Epithelial cell of umbilical artery (primary cell): ENCODE data around the gene RNF217. TPM values are rescaled to one million over a fixed set of nuclear protein-coding genes. Genes with fewer than 3 reads are reported as not detected.

Experiments used
- total RNA-seq: library from RNA; depleted of rRNA; stranded (reverse); fragments of >200 nt; gene quantifications from 2 replicates; pipeline ENCODE4 v1.2.3, GENCODE V29; 2014

RNF217 gene
- total RNA-seq, result 8.8 and 17.5 TPM in 2 replicates

GRCh38 chr6:124961777-124962638 lies at the start of gene RNF217:
Gene RNF217 (plus strand): TSS chr6:124962437. CDS start chr6:124962545, 108 bp downstream.

Other genes with a start within 250 kb of the RNF217 start
- gene TPD52L1, start 191.3 kb downstream of the RNF217 start, total RNA-seq, result 2.3 and 4.0 TPM in 2 replicates